G401.6 (cell line): ENCODE data around the gene DEGS1.

Experiments
- FAIRE-seq: peaks from 2 replicates; lab custom pipeline; 2012; peaks lifted over from hg19 to GRCh38; lab: Jason Lieb, UNC

The DEGS1 gene

DNA sequence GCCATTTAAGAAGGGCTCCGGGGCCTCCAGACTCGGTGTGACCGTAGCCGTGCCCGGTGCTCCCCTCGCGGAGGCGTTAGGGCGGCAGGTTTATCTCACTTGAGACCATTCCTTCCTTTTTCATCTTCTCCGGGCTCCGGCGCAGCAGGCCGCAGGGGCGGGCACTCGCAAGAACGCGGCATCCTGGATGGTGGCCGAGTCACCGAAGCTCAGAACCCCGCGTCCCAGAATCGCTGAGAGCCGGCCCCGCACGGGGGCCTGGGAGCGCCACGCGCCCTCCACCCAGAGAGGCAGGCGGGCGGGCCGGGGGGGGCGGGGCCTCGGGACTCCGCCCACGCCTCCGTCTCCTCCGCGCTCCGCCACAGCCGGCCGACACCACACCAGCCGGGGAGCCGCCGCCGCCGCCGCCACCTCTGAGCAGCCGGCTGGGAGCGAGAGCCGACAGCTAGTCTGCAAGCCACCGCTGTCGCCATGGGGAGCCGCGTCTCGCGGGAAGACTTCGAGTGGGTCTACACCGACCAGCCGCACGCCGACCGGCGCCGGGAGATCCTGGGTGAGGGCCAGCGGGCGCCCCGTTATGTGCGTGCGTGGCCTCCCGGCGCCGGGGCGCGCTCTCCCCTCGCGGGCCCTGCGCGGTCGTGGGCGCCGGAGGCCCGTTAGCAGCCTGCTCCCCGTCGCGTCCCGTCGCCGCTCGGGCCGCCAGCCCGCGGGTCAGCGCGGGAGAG, at the start of gene DEGS1:
Gene DEGS1 (plus strand): TSS at position 375 of the 725 bp plus-strand sequence. CDS start 97 bp downstream, at position 472.
- FAIRE-seq = no peak

DNA sequence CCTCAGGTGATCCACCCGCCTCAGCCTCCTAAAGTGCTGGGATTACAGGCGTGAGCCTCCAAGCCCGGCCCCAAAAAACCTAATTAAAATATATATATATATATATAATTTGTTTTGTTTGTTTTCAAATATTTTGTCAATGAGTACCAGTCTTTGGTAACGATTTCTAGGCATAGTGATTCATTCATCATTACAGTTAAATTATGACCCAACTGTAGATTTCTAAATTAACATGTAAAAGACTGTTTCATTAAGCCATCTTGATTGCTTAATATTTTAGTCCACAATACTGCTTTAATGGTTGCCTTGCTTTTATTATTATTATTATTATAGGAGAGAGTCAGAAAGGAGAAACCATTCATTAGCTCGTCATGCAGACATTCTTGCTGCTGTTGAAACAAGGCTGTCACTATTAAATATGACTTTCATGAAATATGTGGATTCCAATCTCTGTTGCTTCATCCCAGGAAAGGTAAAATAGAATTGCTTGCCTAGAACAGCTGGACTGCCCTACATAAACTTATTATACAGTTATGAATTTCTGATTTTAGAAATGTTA, 49.2 kb upstream of the DEGS1 start:
- FAIRE-seq = no peak

DNA sequence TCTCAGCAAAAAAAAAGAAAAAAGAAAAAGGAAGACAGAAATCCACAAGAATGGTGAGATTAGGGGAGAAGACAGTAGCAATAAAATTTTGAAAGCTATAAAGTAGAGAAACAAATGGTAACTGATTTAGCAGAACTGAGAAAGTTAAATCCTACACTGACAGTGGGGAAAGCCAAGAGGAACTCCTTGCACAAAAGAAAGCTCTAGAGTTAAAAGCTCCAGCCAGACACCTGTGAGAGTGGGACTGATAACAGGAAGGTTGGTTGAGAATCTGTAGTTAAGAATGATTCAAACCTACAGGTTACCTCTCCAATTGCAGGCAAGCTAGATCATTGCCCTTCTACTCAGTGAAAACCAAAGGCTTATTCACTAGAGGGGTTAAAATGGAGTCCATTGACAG, 45.5 kb upstream of the DEGS1 start:
- no peak for FAIRE-seq

DNA sequence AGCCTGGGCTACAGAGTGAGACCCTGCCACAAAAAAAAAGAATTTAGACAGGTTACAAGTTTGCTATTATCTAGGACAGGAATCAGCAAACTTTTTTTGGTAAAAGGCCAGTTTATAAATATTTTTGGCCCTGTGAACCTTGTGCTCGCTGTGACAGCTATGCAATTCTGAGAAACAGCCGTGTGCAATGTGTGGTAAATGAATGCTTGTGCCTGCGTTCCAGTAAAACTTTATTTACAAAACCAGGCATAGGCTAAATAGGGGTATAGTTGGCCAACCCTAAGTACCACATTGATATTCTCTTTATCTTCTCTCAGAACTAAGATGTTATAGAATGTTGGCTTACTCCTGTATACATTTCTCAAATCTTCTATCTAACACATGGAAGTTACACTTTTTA, 44.8 kb upstream of the DEGS1 start:
- FAIRE-seq = no peak

GRCh38 chr1:224141693-224142092, 41.3 kb upstream of the DEGS1 start:
- no peak for FAIRE-seq

- no peak for FAIRE-seq
These were observed 33.3 kb upstream of the DEGS1 start for GRCh38 chr1:224149709-224150108.

DNA sequence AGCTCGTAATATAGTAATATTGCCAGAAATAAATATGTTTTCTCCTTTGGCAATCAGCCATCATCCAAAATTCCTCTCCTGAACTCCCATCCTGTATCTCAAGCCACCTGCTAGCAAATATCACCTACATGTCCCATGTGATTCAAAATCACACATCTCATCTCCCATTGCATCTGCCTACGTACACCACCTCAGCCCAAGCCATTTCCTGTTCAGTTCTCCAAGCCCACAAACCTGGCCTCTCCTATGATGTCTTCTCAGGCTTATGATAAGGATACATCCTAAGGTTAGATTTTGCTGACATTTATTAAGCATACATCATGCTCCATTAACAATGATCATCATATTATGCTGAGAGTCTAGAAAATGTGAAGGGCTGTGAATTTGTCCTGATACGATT, 31.9 kb upstream of the DEGS1 start:
- no peak for FAIRE-seq

DNA sequence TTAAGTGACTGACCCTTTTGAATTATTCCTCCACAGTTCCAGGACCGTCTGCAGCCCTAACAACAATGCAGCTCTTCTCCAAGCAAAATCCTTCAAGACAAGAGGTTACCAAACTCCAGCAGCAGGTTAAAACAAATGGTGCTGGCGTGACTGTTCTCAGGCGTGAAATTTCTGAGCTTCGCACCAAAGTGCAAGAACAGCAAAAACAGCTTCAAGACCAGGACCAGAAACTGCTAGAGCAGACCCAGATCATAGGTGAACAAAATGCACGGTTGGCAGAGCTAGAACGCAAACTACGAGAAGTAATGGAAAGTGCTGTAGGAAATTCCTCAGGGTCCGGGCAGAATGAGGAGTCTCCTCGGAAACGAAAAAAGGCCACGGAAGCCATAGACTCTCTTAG, 25.7 kb upstream of the DEGS1 start:
- no peak for FAIRE-seq

- no peak for FAIRE-seq
These were observed 23.5 kb upstream of the DEGS1 start for GRCh38 chr1:224159541-224159940.

DNA sequence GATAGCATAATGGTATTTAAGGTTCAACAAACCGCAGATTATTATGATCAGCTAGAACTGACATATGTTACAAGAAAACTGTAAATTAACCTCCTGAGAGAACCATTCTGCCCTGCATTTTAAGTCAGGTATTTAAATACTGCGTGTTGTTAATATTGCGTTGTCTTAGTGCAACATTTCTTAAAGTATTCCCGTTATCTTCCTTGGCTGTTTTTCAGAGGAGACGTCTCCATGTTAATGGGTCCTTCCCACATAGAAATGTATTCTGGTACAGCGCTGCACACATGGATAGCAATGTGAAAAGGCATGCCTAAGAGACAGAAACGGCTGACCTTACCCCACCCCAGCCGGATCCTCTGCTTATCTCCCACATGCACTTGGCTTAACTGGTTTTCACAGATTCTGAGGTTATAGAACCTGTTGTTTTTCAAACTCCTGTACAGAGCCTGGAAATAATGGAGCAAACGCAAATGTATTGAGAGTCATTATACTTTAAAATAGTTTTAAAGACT, 22.8 kb upstream of the DEGS1 start:
- no peak for FAIRE-seq

- FAIRE-seq = no peak
These were observed 20.3 kb upstream of the DEGS1 start for GRCh38 chr1:224162768-224163167.

DNA sequence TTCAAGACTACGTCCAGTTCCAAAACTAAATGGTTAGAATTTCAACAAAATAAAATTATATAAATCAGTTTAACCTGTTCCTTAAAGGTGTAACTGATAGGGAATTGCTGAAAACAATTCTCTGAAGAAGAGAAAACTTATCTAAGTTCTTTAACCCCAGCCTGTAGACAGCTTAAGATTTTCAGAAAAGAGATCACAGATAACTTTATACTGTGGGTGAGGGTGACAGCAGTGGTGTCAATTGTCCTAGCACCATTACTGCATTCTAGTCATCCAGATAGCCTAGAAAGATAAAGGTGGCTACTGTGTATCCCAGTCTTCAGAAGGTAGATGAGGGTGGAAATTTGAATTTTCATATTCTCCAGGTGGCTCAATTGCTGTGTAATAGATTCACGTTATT, 19.7 kb upstream of the DEGS1 start:
- FAIRE-seq = no peak

- no peak for FAIRE-seq
These were observed 14.1 kb upstream of the DEGS1 start for GRCh38 chr1:224168859-224169380.

- FAIRE-seq = no peak
These were observed 13.2 kb upstream of the DEGS1 start for GRCh38 chr1:224169718-224170270.

DNA sequence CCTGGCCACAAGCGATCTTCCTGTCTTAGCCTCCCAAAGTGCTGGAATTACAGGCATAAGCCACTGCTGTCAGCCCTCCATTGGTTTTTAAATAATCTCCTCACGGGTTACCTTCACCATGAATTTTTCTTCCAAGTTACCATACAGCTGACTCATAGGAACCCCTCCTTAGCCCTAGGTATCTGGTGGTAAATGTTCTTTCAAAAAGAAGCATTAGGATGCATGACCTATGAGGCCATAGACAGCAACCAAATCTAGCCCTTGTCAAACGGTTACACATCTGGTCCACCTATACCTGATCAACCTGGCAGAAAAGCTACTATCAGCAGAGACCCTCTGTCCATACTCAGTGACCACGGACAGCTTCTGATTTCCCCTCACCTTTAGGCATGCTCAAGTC, 12.7 kb upstream of the DEGS1 start:
- FAIRE-seq = no peak

- no peak for FAIRE-seq
These were observed 12.1 kb upstream of the DEGS1 start for GRCh38 chr1:224170748-224171478.

GRCh38 chr1:224172229-224172628, 10.8 kb upstream of the DEGS1 start:
- no peak for FAIRE-seq

- FAIRE-seq = no peak
These were observed 9.5 kb upstream of the DEGS1 start for GRCh38 chr1:224173523-224173922.

- no peak for FAIRE-seq
These were observed 7.4 kb upstream of the DEGS1 start for GRCh38 chr1:224175617-224176016.

DNA sequence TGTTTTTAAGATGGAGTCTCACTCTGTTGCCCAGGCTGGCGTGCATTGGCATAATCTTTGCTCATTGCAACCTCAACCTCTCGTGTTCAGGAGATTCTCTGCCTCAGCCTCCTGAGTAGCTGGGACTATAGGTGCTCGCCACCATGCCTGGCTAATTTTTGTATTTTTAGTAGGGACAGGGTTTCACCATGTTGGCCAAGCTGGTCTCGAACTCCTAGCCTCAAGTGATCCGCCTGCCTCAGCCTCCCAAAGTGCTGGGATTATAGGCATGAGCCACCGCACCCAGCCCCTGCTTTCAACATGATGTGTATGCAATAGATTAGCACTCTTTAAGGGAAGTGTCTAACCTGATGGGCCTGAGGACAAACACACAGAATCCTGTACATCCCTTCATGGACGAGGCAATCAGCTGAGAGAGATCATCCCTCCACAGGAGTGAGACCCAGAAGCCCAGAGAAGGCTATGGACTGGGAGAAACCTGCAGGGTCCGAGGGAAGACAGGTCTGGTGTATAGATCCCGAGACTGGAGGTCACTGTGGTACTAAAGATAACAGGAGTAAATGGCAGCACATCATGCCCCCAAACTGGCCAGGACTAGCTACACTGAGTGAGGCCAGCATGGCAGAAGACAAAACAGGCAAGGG, 5.6 kb upstream of the DEGS1 start:
- no peak for FAIRE-seq

GRCh38 chr1:224178894-224179293, 4.1 kb upstream of the DEGS1 start:
- FAIRE-seq = no peak

GRCh38 chr1:224180783-224181452, 2.1 kb upstream of the DEGS1 start:
- FAIRE-seq = no peak
